ENCODE results near the gene PPM1M. TPM values are rescaled to one million over a fixed set of nuclear protein-coding genes. Genes with fewer than 3 reads are reported as not detected.
A peak's percentile ranks its signal among the peaks of the same experiment; 100 is the strongest.
"Not testable (repeated sequence)": the region's sequence is repeated elsewhere in the genome, so short reads cannot be mapped to it uniquely, and the experiment has no call there.

Gene PPM1M
- total RNA-seq, 1 experiment from 2014 or later, result 3.2 TPM

DNA sequence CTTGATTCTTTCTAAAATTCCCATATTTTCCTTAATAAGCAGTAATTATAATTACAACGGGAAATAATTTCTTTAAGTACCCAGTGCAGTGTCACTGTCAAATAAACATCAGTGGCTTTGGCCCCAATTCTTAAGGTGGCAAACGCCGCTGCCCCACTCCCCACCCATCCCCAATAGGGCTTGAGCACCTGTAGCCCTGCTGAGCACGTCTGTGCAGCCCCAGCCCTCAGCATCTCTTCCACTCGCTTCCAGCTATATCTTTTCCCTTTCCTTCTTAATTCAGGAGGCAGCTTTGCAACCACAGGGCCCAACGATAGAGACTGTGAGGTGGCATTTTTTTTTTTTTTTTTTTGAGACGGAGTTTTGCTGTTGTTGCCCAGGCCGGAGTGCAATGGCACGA is 9.0 kb downstream of the PPM1M start:
- in situ Hi-C loops (cut with HindIII; ENCODE audit: low pct_unique_long_range_greater_than_20kb, low sequenced_read_pairs), result no loop called here
- DNase-seq (ENCODE audit: low read depth, low spot score), result no peak

- DNase-seq (ENCODE audit: low read depth, low spot score), result no peak
- in situ Hi-C loops (cut with HindIII; ENCODE audit: low pct_unique_long_range_greater_than_20kb, low sequenced_read_pairs), result no loop called here
Measured at GRCh38 chr3:52256159-52256558, 10.6 kb downstream of the PPM1M start.

- in situ Hi-C loops (cut with HindIII; ENCODE audit: low pct_unique_long_range_greater_than_20kb, low sequenced_read_pairs), result no loop called here
- no peak for DNase-seq (ENCODE audit: low read depth, low spot score)
Measured at GRCh38 chr3:52256622-52257021, 11.1 kb downstream of the PPM1M start.

- no peak for DNase-seq (ENCODE audit: low read depth, low spot score)
- in situ Hi-C loops (cut with HindIII; ENCODE audit: low pct_unique_long_range_greater_than_20kb, low sequenced_read_pairs), result no loop called here
Measured at GRCh38 chr3:52257911-52258310, 12.4 kb downstream of the PPM1M start.

- in situ Hi-C loops (cut with HindIII; ENCODE audit: low pct_unique_long_range_greater_than_20kb, low sequenced_read_pairs), result no loop called here
Measured at GRCh38 chr3:52259035-52259434, 13.5 kb downstream of the PPM1M start.

DNA sequence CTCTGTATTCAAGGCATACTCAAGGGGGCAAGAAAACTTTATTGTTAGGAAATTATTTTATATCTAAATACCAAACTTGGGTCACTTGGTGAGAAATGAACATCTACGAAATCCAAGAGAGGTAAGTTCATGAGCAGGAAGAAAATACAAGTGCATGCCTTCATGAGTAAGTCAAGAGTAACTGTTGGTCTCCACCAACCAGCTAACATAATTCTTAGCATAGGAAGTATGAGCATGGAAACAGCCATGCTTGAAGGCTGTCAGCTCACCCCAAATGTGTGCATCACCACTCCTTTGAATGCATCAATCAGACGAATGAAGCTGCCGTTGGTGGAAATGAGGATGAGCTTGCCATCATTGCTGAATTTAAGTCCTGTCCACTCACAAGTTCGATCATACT is 13.9 kb downstream of the PPM1M start:
- no peak for DNase-seq (ENCODE audit: low read depth, low spot score)
- in situ Hi-C loops (cut with HindIII; ENCODE audit: low pct_unique_long_range_greater_than_20kb, low sequenced_read_pairs), result no loop called here

More at GRCh38 chr3:52259035-52259434, 13.5 kb downstream of the PPM1M start:
- DNase-seq (ENCODE audit: low read depth, low spot score), result no peak

- in situ Hi-C loops (cut with HindIII; ENCODE audit: low pct_unique_long_range_greater_than_20kb, low sequenced_read_pairs), result no loop called here
- DNase-seq (ENCODE audit: low read depth, low spot score), result no peak
Measured at GRCh38 chr3:52262447-52262846, 16.9 kb downstream of the PPM1M start.

DNA sequence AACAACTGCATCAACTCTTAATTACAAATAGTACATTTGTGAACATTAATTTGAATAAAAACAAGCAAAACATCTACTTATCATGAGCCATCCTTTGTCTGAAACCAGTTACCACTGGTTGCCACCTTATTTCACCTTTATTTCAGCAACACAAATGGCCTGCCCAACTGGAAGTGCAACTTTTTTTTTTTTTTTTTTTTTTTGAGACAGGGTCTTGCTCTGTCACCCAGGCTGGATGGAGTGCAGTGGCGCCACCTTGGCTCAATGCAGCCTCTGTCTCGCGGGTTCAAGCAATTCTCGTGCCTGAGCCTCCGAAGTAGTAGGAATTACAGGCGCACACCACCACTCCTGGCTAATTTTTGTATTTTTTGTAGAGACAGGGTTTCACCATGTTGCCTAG is 19.8 kb downstream of the PPM1M start:
- no peak for DNase-seq (ENCODE audit: low read depth, low spot score)

GRCh38 chr3:52268036-52268435 is 22.5 kb downstream of the PPM1M start:
- no peak for DNase-seq (ENCODE audit: low read depth, low spot score)
- in situ Hi-C loops (cut with HindIII; ENCODE audit: low pct_unique_long_range_greater_than_20kb, low sequenced_read_pairs), result no loop called here

More for the DNA sequence above, 19.8 kb downstream of the PPM1M start:
- in situ Hi-C loops (cut with HindIII; ENCODE audit: low pct_unique_long_range_greater_than_20kb, low sequenced_read_pairs), result no loop called here

- no peak for DNase-seq (ENCODE audit: low read depth, low spot score)
- in situ Hi-C loops (cut with HindIII; ENCODE audit: low pct_unique_long_range_greater_than_20kb, low sequenced_read_pairs), result no loop called here
Measured at GRCh38 chr3:52269776-52270175, 24.2 kb downstream of the PPM1M start.

- in situ Hi-C loops (cut with HindIII; ENCODE audit: low pct_unique_long_range_greater_than_20kb, low sequenced_read_pairs), result no loop called here
- no peak for DNase-seq (ENCODE audit: low read depth, low spot score)
Measured at GRCh38 chr3:52270252-52270754, 24.7 kb downstream of the PPM1M start.

- DNase-seq (ENCODE audit: low read depth, low spot score); in situ Hi-C loops (cut with HindIII; ENCODE audit: low pct_unique_long_range_greater_than_20kb, low sequenced_read_pairs): not testable (repeated sequence)
Measured at GRCh38 chr3:52272172-52272571, 26.6 kb downstream of the PPM1M start.

DNA sequence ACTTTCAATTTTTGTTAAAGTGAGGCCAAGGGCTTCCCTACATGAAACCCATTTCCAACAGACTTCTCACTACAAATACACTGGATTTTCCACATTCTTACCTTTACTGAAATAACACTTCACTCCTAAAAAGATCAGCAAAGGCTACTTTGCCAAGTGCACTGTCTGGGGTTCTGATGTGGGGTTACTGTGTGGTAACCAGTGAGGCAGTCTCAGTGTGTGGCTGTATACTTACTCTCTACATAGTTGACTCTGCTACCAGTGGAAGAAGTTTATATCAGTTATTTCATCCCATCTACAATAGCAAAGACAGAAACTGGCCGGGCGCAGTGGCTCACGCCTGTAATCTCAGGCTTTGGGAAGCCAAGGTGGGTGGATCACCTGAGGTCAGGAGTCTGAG is 27.3 kb downstream of the PPM1M start:
- in situ Hi-C loops (cut with HindIII; ENCODE audit: low pct_unique_long_range_greater_than_20kb, low sequenced_read_pairs), result no loop called here
- DNase-seq (ENCODE audit: low read depth, low spot score), result no peak

DNA sequence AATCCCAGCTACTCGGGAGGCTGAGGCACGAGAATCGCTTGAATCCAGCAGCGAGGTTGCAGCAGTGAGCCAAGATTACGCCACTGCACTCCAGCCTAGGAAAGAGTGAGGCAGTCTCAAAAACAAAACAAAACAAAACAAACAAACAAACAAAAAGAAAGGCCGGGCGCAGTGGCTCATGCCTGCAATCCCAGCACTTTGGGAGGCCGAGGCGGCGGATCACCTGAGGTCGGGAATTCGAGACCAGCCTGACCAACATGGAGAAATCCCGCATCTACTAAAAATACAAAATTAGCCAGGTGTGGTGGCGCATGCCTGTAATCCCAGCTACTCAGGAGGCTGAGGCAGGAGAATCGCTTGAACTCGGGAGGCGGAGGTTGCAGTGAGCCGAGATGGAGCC is 29.2 kb downstream of the PPM1M start:
- DNase-seq (ENCODE audit: low read depth, low spot score); in situ Hi-C loops (cut with HindIII; ENCODE audit: low pct_unique_long_range_greater_than_20kb, low sequenced_read_pairs): not testable (repeated sequence)

- in situ Hi-C loops (cut with HindIII; ENCODE audit: low pct_unique_long_range_greater_than_20kb, low sequenced_read_pairs), result no loop called here
- DNase-seq (ENCODE audit: low read depth, low spot score), result peak; percentile 72
Measured at GRCh38 chr3:52277071-52277964, 31.8 kb downstream of the PPM1M start.

GRCh38 chr3:52277972-52278509 is 32.5 kb downstream of the PPM1M start:
- in situ Hi-C loops (cut with HindIII; ENCODE audit: low pct_unique_long_range_greater_than_20kb, low sequenced_read_pairs), result no loop called here
- DNase-seq (ENCODE audit: low read depth, low spot score), result peak; percentile 53

- in situ Hi-C loops (cut with HindIII; ENCODE audit: low pct_unique_long_range_greater_than_20kb, low sequenced_read_pairs), result no loop called here
- peak; percentile 91 for DNase-seq (ENCODE audit: low read depth, low spot score)
Measured at GRCh38 chr3:52278510-52279069, 33.0 kb downstream of the PPM1M start, which contains the start of gene WDR82. WDR82 (minus strand) TSS chr3:52278649; CDS start chr3:52278361, 288 bp downstream.

- DNase-seq (ENCODE audit: low read depth, low spot score), result no peak
- in situ Hi-C loops (cut with HindIII; ENCODE audit: low pct_unique_long_range_greater_than_20kb, low sequenced_read_pairs), result no loop called here
Measured at GRCh38 chr3:52279596-52279995, 34.0 kb downstream of the PPM1M start.

Data from SK-MEL-5 (cell line).